ENCODE results near the gene SPINT2.

- TF ChIP-seq, protein P1, sequence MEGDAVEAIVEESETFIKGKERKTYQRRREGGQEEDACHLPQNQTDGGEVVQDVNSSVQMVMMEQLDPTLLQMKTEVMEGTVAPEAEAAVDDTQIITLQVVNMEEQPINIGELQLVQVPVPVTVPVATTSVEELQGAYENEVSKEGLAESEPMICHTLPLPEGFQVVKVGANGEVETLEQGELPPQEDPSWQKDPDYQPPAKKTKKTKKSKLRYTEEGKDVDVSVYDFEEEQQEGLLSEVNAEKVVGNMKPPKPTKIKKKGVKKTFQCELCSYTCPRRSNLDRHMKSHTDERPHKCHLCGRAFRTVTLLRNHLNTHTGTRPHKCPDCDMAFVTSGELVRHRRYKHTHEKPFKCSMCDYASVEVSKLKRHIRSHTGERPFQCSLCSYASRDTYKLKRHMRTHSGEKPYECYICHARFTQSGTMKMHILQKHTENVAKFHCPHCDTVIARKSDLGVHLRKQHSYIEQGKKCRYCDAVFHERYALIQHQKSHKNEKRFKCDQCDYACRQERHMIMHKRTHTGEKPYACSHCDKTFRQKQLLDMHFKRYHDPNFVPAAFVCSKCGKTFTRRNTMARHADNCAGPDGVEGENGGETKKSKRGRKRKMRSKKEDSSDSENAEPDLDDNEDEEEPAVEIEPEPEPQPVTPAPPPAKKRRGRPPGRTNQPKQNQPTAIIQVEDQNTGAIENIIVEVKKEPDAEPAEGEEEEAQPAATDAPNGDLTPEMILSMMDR (conservative IDR thresholded peaks at IDR 0.05; ENCODE audit: low read length) = no peak
- TF ChIP-seq EZH2phosphoT487 (IDR thresholded peaks at IDR 0.05; ENCODE audit: borderline replicate concordance, low read depth, low read length) = no peak
Measured at GRCh38 chr19:38248421-38248820, 16.0 kb upstream of the SPINT2 start.
